Panc1 (cell line): ENCODE results near the gene ADCY2. TPM values are rescaled to one million over a fixed set of nuclear protein-coding genes. Genes with fewer than 3 reads are reported as not detected.

Experiments used
- ATAC-seq: fragments of 200-7000 bp; cut with Tn5 transposase; 2 replicates; pipeline ENCODE4 v1.9.1; 2020; ENCODE audit warnings: mild to moderate bottlenecking, moderate library complexity
- BruUV-seq: library from RNA; stranded (reverse); fragments of 400-500 nt; replicated peaks from 2 replicates; lab custom pipeline; 2021; lab: Mats Ljungman, UMichigan
- CTCF ChIA-PET: fragments of 300-600 bp; sonication (Branson Sonifier 250); formaldehyde crosslinking; loops from one replicate; lab custom pipeline; 2022; ENCODE audit warnings: antibody characterized with exemption; lab: Charles Lee
- POLR2A ChIA-PET: fragments of 300-600 bp; sonication (Branson Sonifier 250); formaldehyde crosslinking; loops from one replicate; lab custom pipeline; 2022; ENCODE audit warnings: antibody characterized with exemption; lab: Charles Lee
- DNase-seq: peaks from one replicate; pipeline ENCODE4 v3.0.0-alpha.2; 2010; ENCODE audit warnings: low read depth, low spot score
- H3K27ac ChIP-seq: 2 replicates; pipeline ENCODE4 v1.5.1; 2011; ENCODE audit warnings: mild to moderate bottlenecking, low read length, inconsistent platforms
- H3K27me3 ChIP-seq: fragments of 200-500 bp; sonication (Bioruptor generic); 2 replicates; pipeline ENCODE4 v1.6.0; 2014; ENCODE audit warnings: low read length, inconsistent platforms; ENCODE audit not compliant: control insufficient read depth, insufficient read depth
- H3K36me3 ChIP-seq: fragments of 200-500 bp; sonication (Bioruptor generic); 2 replicates; pipeline ENCODE4 v1.5.1; 2014; ENCODE audit warnings: inconsistent platforms, mild to moderate bottlenecking, low read length, moderate library complexity; ENCODE audit not compliant: control insufficient read depth, insufficient read depth
- H3K4me1 ChIP-seq: 2 replicates; pipeline ENCODE4 v1.5.1; 2011; ENCODE audit warnings: inconsistent platforms, mild to moderate bottlenecking, low read length, moderate library complexity; ENCODE audit not compliant: control insufficient read depth, insufficient read depth
- H3K4me3 ChIP-seq, 2 experiments: 2 replicates each; pipeline ENCODE4 v1.5.1; 2011 to 2012; ENCODE audit warnings: low read depth in 2 of 2, low read length in 2 of 2, mild to moderate bottlenecking in 2 of 2, inconsistent platforms in 1 of 2, moderate library complexity in 1 of 2
- H3K9me3 ChIP-seq: fragments of 200-500 bp; sonication (Bioruptor generic); 2 replicates; pipeline ENCODE4 v1.5.1; 2014; ENCODE audit warnings: low read depth, mild to moderate bottlenecking, inconsistent platforms, low read length, moderate library complexity; ENCODE audit not compliant: control insufficient read depth, insufficient read depth
- POLR2AphosphoS5 ChIP-seq: IDR thresholded peaks from 2 replicates; pipeline ENCODE4 v1.6.1; 2012; ENCODE audit warnings: mild to moderate bottlenecking, low read depth, low read length, moderate library complexity
- SIN3A ChIP-seq: IDR thresholded peaks from 2 replicates; pipeline ENCODE4 v1.6.1; 2012; ENCODE audit warnings: low read depth, mild to moderate bottlenecking, low read length, moderate library complexity, borderline replicate concordance; ENCODE audit not compliant: insufficient read depth
- TCF7L2 ChIP-seq: IDR thresholded peaks from 2 replicates; pipeline ENCODE4 v1.6.1; 2011; ENCODE audit warnings: mild to moderate bottlenecking, low read depth, low read length, inconsistent platforms
- in situ Hi-C: cut with HindIII; loops from 2 replicates; pipeline ENCODE4 v1.10.0; 2016; ENCODE audit warnings: low sequenced_read_pairs, low pct_unique_long_range_greater_than_20kb
- intact Hi-C: fragments of 100-400 bp; cut with micrococcal nuclease; formaldehyde crosslinking; loops from one replicate; pipeline ENCODE4 v1.10.0; 2022; ENCODE audit not compliant: unreplicated experiment
- total RNA-seq: library from RNA; stranded (reverse); gene quantifications from one replicate; pipeline ENCODE4 v1.2.1, GENCODE V29; 2021; ENCODE audit not compliant: unreplicated experiment
- TF ChIP-seq, protein P1 (sequence below), 2 experiments: IDR thresholded peaks; 2 replicates each; pipeline ENCODE4 v1.6.1; 2011 to 2012; ENCODE audit warnings: low read depth in 2 of 2, control low read depth in 1 of 2, low read length in 1 of 2, mild to moderate bottlenecking in 1 of 2, moderate library complexity in 1 of 2; ENCODE audit not compliant: insufficient read depth in 1 of 2
- TF ChIP-seq, protein P2 (sequence below): fragments of 450-650 bp; IDR thresholded peaks from 2 replicates; pipeline ENCODE4 v1.5.1; 2017; ENCODE audit warnings: mild to moderate bottlenecking

Gene ADCY2
- total RNA-seq, 1 experiment from 2014 or later, result 0.13 TPM

DNA sequence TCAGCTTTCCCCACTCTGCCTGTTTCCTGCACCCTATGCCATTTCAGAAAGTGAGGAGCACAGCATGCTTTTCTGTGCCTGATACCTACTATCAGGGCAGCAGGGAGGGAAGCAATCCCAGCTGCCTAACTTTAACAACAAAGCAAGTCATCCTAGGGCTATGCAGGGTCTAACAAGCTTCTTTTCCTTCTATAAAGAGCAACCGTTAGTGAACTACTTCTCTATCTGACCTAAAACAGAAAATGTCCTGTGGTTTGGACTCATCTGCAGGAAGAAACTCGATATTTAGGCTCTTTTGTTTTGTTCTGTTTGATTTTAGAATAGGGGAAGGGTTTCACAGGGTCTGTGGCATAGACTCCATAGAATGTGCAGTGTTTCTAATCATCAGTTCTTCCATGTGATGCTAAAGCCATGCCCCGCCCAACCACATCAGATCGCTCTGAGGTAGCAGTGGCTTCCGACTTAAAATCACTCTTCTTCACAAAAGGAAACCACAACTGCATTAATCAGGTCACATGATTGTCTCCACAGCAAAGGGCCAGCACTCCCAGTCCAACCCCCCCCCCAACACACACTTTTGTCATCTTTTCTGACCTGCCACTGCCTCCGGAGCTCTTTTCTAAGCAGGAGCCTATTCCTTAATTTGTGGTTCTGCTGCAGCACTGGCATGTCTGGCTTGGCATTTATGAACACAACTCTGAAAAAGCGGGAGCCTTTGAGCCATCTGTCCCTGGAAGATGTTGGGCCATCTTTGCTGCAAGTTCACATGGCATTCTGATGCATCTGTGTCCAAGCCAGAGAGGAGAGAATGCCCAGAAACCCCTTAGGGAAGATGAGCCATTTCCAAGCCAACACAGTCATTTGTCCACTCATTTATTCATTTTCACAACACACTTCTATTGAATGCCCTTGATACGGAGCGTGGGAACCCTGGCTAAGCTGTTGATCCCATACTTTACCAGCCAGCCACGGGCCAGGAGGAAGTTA lies 383.4 kb downstream of the ADCY2 start:
- TF ChIP-seq, protein P1, sequence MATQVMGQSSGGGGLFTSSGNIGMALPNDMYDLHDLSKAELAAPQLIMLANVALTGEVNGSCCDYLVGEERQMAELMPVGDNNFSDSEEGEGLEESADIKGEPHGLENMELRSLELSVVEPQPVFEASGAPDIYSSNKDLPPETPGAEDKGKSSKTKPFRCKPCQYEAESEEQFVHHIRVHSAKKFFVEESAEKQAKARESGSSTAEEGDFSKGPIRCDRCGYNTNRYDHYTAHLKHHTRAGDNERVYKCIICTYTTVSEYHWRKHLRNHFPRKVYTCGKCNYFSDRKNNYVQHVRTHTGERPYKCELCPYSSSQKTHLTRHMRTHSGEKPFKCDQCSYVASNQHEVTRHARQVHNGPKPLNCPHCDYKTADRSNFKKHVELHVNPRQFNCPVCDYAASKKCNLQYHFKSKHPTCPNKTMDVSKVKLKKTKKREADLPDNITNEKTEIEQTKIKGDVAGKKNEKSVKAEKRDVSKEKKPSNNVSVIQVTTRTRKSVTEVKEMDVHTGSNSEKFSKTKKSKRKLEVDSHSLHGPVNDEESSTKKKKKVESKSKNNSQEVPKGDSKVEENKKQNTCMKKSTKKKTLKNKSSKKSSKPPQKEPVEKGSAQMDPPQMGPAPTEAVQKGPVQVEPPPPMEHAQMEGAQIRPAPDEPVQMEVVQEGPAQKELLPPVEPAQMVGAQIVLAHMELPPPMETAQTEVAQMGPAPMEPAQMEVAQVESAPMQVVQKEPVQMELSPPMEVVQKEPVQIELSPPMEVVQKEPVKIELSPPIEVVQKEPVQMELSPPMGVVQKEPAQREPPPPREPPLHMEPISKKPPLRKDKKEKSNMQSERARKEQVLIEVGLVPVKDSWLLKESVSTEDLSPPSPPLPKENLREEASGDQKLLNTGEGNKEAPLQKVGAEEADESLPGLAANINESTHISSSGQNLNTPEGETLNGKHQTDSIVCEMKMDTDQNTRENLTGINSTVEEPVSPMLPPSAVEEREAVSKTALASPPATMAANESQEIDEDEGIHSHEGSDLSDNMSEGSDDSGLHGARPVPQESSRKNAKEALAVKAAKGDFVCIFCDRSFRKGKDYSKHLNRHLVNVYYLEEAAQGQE (IDR thresholded peaks at IDR 0.05; ENCODE audit: insufficient read depth in 1 of 2, low read depth in 2 of 2, low read length in 1 of 2), result no peak
- no peak for TF ChIP-seq TCF7L2
- no peak for TF ChIP-seq POLR2AphosphoS5
- TF ChIP-seq, protein P2, sequence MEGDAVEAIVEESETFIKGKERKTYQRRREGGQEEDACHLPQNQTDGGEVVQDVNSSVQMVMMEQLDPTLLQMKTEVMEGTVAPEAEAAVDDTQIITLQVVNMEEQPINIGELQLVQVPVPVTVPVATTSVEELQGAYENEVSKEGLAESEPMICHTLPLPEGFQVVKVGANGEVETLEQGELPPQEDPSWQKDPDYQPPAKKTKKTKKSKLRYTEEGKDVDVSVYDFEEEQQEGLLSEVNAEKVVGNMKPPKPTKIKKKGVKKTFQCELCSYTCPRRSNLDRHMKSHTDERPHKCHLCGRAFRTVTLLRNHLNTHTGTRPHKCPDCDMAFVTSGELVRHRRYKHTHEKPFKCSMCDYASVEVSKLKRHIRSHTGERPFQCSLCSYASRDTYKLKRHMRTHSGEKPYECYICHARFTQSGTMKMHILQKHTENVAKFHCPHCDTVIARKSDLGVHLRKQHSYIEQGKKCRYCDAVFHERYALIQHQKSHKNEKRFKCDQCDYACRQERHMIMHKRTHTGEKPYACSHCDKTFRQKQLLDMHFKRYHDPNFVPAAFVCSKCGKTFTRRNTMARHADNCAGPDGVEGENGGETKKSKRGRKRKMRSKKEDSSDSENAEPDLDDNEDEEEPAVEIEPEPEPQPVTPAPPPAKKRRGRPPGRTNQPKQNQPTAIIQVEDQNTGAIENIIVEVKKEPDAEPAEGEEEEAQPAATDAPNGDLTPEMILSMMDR, result no peak
- no peak for TF ChIP-seq SIN3A
- intact Hi-C loops (no loop called here), in situ Hi-C loops (no loop called here)
- DNase-seq, result no peak
- no peak overlapping the region for H3K27ac ChIP-seq
- no TSS peak for BruUV-seq
- H3K9me3 ChIP-seq, result no peaks in the 10 kb centered on the region
- H3K4me1 ChIP-seq, result no peaks in the 10 kb centered on the region
- H3K4me3 ChIP-seq, result no peak overlapping the region
- CTCF ChIA-PET, result no interaction called here
- ATAC-seq, result no peak
- H3K36me3 ChIP-seq, result no peaks in the 10 kb centered on the region
- POLR2A ChIA-PET, result no interaction called here
- peaks cover 10% of the 10 kb centered on the region; the same call in 1 of the 2 replicates for H3K27me3 ChIP-seq

DNA sequence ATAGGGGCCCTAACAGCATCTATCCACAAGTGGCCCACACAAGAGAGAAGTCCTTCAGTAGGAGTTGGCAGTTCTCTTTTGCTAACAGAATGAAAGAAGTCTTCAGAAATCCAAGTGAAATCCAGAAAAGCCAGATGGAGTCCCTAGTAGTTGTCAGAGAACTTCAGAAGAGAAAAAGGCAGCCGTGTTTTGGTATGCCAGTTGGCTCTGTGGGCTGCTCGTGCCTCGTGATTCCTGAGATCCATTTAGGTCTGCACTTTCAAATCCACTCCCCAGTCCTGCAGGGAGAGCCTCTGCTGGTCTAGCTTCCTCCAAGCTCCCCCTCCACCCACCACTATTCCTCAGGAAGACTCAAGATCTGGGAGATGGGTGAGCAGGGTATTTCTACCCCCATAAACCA lies 386.0 kb downstream of the ADCY2 start:
- H3K9me3 ChIP-seq, result no peaks in the 10 kb centered on the region
- ATAC-seq (no peak), DNase-seq (no peak)
- in situ Hi-C loops, result no loop called here
- no peaks in the 10 kb centered on the region for H3K4me1 ChIP-seq
- peaks cover 13% of the 10 kb centered on the region for H3K27me3 ChIP-seq
- intact Hi-C loops, result no loop called here
- TF ChIP-seq, protein P1 (IDR thresholded peaks at IDR 0.05; ENCODE audit: insufficient read depth in 1 of 2, low read depth in 2 of 2, low read length in 1 of 2), result no peak
- TF ChIP-seq SIN3A (no peak), POLR2AphosphoS5 (no peak), TCF7L2 (no peak)
- TF ChIP-seq, protein P2, result no peak
- POLR2A ChIA-PET, result no interaction called here
- no peak overlapping the region for H3K4me3 ChIP-seq
- H3K27ac ChIP-seq, result no peak overlapping the region
- CTCF ChIA-PET, result no interaction called here
- no peaks in the 10 kb centered on the region for H3K36me3 ChIP-seq
- no TSS peak for BruUV-seq
